Ovary (tissue), 10 donors: ENCODE measurements around the gene KCNK6. TPM values are rescaled to one million over a fixed set of nuclear protein-coding genes. Genes with fewer than 3 reads are reported as not detected.

Experiments used
- DNase-seq, 5 donors: peaks; one replicate each; pipeline ENCODE4 v3.0.0-alpha.2; 2019 to 2020
- H3K27ac ChIP-seq, 2 donors: fragments of 200-600 bp; one replicate each; pipeline versions ENCODE4 v1.5.1 to v1.8.0; 2019 to 2022
- H3K27me3 ChIP-seq: fragments of 200-600 bp; one replicate; pipeline ENCODE4 v1.8.0; 2022
- H3K36me3 ChIP-seq: fragments of 200-600 bp; sonication (generic); one replicate; pipeline ENCODE4 v1.5.1; 2019
- H3K4me1 ChIP-seq: one replicate; pipeline ENCODE4 v1.8.1; 2013; ENCODE audit warnings: mild to moderate bottlenecking, moderate library complexity; ENCODE audit not compliant: insufficient read depth
- H3K4me3 ChIP-seq: fragments of 200-600 bp; sonication (generic); one replicate; pipeline ENCODE4 v1.5.1; 2017
- H3K9me3 ChIP-seq, 2 donors: fragments of 200-600 bp in 1 of 2; sonication (generic) in 1 of 2; one replicate each; pipeline versions ENCODE4 v1.5.1 to v1.8.1; 2013 to 2019; ENCODE audit warnings: mild to moderate bottlenecking in 1 of 2, moderate library complexity in 1 of 2
- CTCF ChIP-seq, 3 donors: fragments of 450-650 bp in 2 of 3; fragments of 200-600 bp in 1 of 3; IDR thresholded peaks; one replicate each; pipeline versions ENCODE4 v1.5.1 to v1.8.0; 2016 to 2022; ENCODE audit warnings: antibody characterized with exemption in 3 of 3, mild to moderate bottlenecking in 1 of 3
- EP300 ChIP-seq: sonication (generic); formaldehyde crosslinking; IDR thresholded peaks from one replicate; pipeline ENCODE4 v1.6.1; 2017; ENCODE audit warnings: antibody characterized with exemption
- POLR2A ChIP-seq: fragments of 450-650 bp; IDR thresholded peaks from one replicate; pipeline ENCODE4 v1.6.1; 2017; ENCODE audit warnings: antibody characterized with exemption, mild to moderate bottlenecking, moderate library complexity
- WGBS, 3 donors: extraction: QIAGEN DNeasy Blood & Tissue Kit in 1 of 3; methylation state at CpG; one replicate each; pipeline versions ENCODE4 v1.1.5 to v1.1.7; 2013 to 2017; 5-methylcytosine and 5-hydroxymethylcytosine counted together
- intact Hi-C, 4 donors: fragments of 100-400 bp; cut with DNase I; formaldehyde crosslinking; loops; one replicate each; pipeline versions ENCODE4 v1.11.0 to v1.15.1; 2022 to 2023
- long read RNA-seq, 3 donors: library from polyadenylated mRNA in 2 of 3; unstranded in 2 of 3; transcript quantifications; one replicate each; pipeline ENCODE4 v2.0.0 and lab custom pipeline, GENCODE V29; 2021 to 2026
- polyA plus RNA-seq, 2 donors: library from polyadenylated mRNA; stranded (reverse); fragments of 200-250 nt in 1 of 2; fragments of 350-450 nt in 1 of 2; fragmentation: Illumina TruSeq in 1 of 2; extraction: RNeasy Lipid Tissue Mini Kit (QIAGEN cat#74804) in 1 of 2; gene quantifications; one replicate each; pipeline ENCODE4 v1.2.3, GENCODE V29; 2013 to 2014
- total RNA-seq, 7 donors: library from RNA; depleted of rRNA in 2 of 7; stranded (reverse); fragments of >200 nt in 2 of 7; fragmentation: NEBNext Ultra II Directional in 3 of 7; extraction: Animal tissue kit (Norgen Biotek cat#: 25700) in 3 of 7; gene quantifications; one replicate each; pipeline versions ENCODE4 v1.1.0 to v1.2.4, GENCODE V29; 2016 to 2023
- donor health status: DM: no; HTN: no; CAD: no; lungs with moderate emphysema.
- donor health status: DM: no; HTN: no; CAD: no.
- donor health status: Bipolar disorder and iron deficiency.
- donor health status: DM: yes; HTN: yes; CAD: no.
- donor health status: DM: no; HTN: no; CAD: no.
- donor health status: DM: yes; HTN: yes; CAD: no.

Gene KCNK6
- total RNA-seq (10 to 100 TPM in 5 of 7 donors, 1 to 10 TPM in 2; 6.0 to 30.1 (median 19.8) TPM), polyA plus RNA-seq (10 to 100 TPM in 1 of 2 donors, 1 to 10 TPM in 1; 7.4 to 16.4 TPM)
- long read RNA-seq, donor 1, full-length matches to known transcripts: 81 of 173 reads
- long read RNA-seq, donor 1, partial matches to known transcripts: 34 of 173 reads
- long read RNA-seq, donor 1, other reads (novel, unspliced or antisense): 58 of 173 reads
- long read RNA-seq, donor 2, full-length matches to known transcripts: 4 of 4 reads
- long read RNA-seq, donor 2, partial matches to known transcripts: 0 of 4 reads
- long read RNA-seq, donor 2, other reads (novel, unspliced or antisense): 0 of 4 reads
- long read RNA-seq, donor 3, full-length matches to known transcripts: 33 of 64 reads
- long read RNA-seq, donor 3, partial matches to known transcripts: 8 of 64 reads
- long read RNA-seq, donor 3, other reads (novel, unspliced or antisense): 23 of 64 reads

DNA sequence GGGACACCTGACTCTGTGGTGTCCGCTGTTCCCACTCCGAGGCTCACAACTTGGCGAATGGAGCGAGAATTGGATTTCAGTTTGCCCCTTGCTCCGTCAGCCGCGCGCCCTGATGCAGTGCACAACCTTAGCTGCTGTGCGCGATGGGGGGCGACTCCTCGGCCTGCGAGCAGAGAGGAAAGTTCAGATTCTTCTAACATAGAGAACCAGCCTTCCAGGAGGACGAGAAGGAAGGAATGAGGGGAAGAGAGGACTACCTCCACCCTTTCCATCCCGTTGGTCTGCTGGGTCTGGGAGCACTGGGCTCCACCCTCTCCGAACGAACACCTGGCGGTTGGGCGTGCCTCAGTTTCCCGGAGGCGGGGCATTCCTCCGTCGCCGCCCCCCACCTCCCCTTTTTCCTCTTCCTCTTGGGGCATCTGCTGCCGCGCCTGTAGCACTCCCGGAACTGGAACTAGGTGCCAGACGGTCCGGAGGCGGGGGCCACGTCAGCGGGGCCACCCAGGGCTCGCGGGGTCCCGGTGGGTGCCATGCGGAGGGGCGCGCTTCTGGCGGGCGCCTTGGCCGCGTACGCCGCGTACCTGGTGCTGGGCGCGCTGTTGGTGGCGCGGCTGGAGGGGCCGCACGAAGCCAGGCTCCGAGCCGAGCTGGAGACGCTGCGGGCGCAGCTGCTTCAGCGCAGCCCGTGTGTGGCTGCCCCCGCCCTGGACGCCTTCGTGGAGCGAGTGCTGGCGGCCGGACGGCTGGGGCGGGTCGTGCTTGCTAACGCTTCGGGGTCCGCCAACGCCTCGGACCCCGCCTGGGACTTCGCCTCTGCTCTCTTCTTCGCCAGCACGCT, at the start of gene KCNK6:
TSS of gene KCNK6 (plus strand) at position 425 of the 838 bp plus-strand sequence. CDS start at position 531, 106 bp downstream.
- intact Hi-C loops: loop anchor here in 3 of 4 donors (5.0 to 10.0 kb wide), 2 partner anchors 67 to 175 kb away; no protein-coding TSS in a partner anchor
- H3K4me3 ChIP-seq: peak within 1 kb of the TSS; percentile 54
- H3K27me3 ChIP-seq: no peaks in the 10 kb centered on the region
- 6 to 8% (median 7%) methylated on average over 72 to 76 of the region's 76 CpGs for WGBS, 3 donors
- no peaks in the 10 kb centered on the region for H3K36me3 ChIP-seq
- peaks cover 13% of the 10 kb centered on the region for H3K4me1 ChIP-seq
- peak within 1 kb of the TSS; percentile 71 to 75 for H3K27ac ChIP-seq
- H3K9me3 ChIP-seq: no peaks in the 10 kb centered on the region
- peak; percentile 52 to 76 (median 64) for DNase-seq
- TF ChIP-seq CTCF (IDR thresholded peaks at IDR 0.05) (peak in 1 of 3 donors; percentile 13), POLR2A (peak; percentile 22), EP300 (no peak)

DNA sequence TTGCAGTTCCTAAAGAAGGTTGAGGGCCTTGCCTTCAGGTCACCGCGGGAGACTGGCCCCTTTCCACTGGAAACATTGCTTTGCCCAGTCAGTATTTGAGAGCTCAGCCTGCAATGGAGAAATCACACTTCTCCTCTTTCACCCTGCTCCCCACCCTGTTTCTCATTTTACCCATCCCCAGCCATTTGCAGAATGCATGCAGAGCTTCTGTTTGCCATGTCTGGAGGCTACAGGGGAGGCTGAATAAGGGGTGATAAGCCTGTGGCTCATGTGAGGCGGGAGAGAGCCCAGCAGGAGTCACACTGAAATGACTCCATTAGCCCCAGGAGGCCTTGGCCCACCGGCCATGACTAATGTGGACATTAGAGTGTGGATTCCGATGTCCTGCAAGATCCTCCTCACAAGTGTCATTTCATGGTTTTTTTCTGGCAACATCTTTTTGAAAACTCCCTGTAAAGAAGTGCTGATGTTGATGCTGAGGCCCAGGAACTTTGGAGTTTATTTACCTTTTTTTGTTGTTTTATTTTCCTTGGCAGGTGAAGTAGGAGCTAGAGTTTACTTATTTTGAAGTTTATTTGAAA, 49.0 kb upstream of the KCNK6 start:
- Histone ChIP-seq H3K27me3 (no peaks in the 10 kb centered on the region), H3K4me1 (no peaks in the 10 kb centered on the region), H3K9me3 (no peaks in the 10 kb centered on the region), H3K27ac (no peak overlapping the region), H3K36me3 (no peaks in the 10 kb centered on the region), H3K4me3 (no peak overlapping the region)
- TF ChIP-seq EP300: no peak
- TF ChIP-seq POLR2A: no peak
- DNase-seq: no peak
- 75 to 79% (median 77%) methylated on average over 5 of the region's 5 CpGs for WGBS, 3 donors
- intact Hi-C loops: no loop called here

GRCh38 chr19:38273499-38273898, 46.1 kb upstream of the KCNK6 start:
- Histone ChIP-seq H3K4me1 (peaks cover 8% of the 10 kb centered on the region), H3K4me3 (no peak overlapping the region), H3K27ac (no peak overlapping the region), H3K36me3 (no peaks in the 10 kb centered on the region), H3K9me3 (no peaks in the 10 kb centered on the region), H3K27me3 (no peaks in the 10 kb centered on the region)
- 79 to 86% (median 80%) methylated on average over 2 of the region's 2 CpGs for WGBS, 3 donors
- no peak for DNase-seq
- intact Hi-C loops: no loop called here
- no peak for TF ChIP-seq CTCF (IDR thresholded peaks at IDR 0.05)
- TF ChIP-seq EP300: no peak
- no peak for TF ChIP-seq POLR2A

GRCh38 chr19:38274739-38275138, 44.9 kb upstream of the KCNK6 start:
- peaks cover 8% of the 10 kb centered on the region for H3K4me1 ChIP-seq
- no peak overlapping the region for H3K4me3 ChIP-seq
- TF ChIP-seq EP300 (no peak), POLR2A (no peak), CTCF (IDR thresholded peaks at IDR 0.05) (no peak)

More at GRCh38 chr19:38274739-38275138, 44.9 kb upstream of the KCNK6 start:
- DNase-seq: no peak
- WGBS, 3 donors: 56 to 68% (median 62%) methylated on average over 9 of the region's 9 CpGs
- no peak overlapping the region for H3K27ac ChIP-seq
- H3K9me3 ChIP-seq: no peaks in the 10 kb centered on the region
- H3K27me3 ChIP-seq: no peaks in the 10 kb centered on the region
- intact Hi-C loops: no loop called here
- H3K36me3 ChIP-seq: no peaks in the 10 kb centered on the region
